Esophagus muscularis mucosa (tissue), 4 donors: ENCODE data around the gene MDGA2.

Source experiments
- CTCF ChIP-seq, 3 experiments: fragments of 200-600 bp in 2 of 3; fragments of 450-650 bp in 1 of 3; sonication (generic) in 2 of 3; IDR thresholded peaks; one replicate each; pipeline ENCODE4 v1.5.1; 2017 to 2019; ENCODE audit warnings: antibody characterized with exemption in 3 of 3, mild to moderate bottlenecking in 2 of 3, moderate library complexity in 1 of 3
- EP300 ChIP-seq: sonication (generic); formaldehyde crosslinking; IDR thresholded peaks from one replicate; pipeline ENCODE4 v1.6.1; 2017; ENCODE audit warnings: antibody characterized with exemption
- POLR2A ChIP-seq: fragments of 450-650 bp; IDR thresholded peaks from one replicate; pipeline ENCODE4 v1.6.1; 2017; ENCODE audit warnings: antibody characterized with exemption, moderate library complexity, mild to moderate bottlenecking, low read depth
- POLR2AphosphoS5 ChIP-seq, 2 donors: sonication (generic); formaldehyde crosslinking; IDR thresholded peaks; one replicate each; pipeline ENCODE4 v1.6.1; 2017; ENCODE audit warnings: antibody characterized with exemption in 2 of 2

GRCh38 chr14:47500369-47500768, 175.0 kb downstream of the MDGA2 start:
- TF ChIP-seq EP300 = no peak
- no peak for TF ChIP-seq POLR2A
- no peak for TF ChIP-seq CTCF (IDR thresholded peaks at IDR 0.05)
- no peak for TF ChIP-seq POLR2AphosphoS5 (IDR thresholded peaks at IDR 0.05)
